Subcutaneous abdominal adipose tissue (tissue), 5 donors: Measurements from ENCODE around the gene GUCA1A.
A peak's percentile ranks its signal among the peaks of the same experiment; 100 is the strongest.
"Not testable (repeated sequence)": the region's sequence is repeated elsewhere in the genome, so short reads cannot be mapped to it uniquely, and the experiment has no call there.

Experiments
- H3K27ac ChIP-seq: one replicate; pipeline ENCODE4 v1.7.0; 2013; ENCODE audit warnings: low read depth, mild to moderate bottlenecking, inconsistent platforms, low read length, moderate library complexity
- H3K27me3 ChIP-seq, 5 donors: one replicate each; pipeline ENCODE4 v1.7.0; 2013; ENCODE audit warnings: low read length in 5 of 5, inconsistent platforms in 1 of 5; ENCODE audit not compliant: control insufficient read depth in 5 of 5, insufficient read depth in 4 of 5
- H3K36me3 ChIP-seq, 5 donors: one replicate each; pipeline ENCODE4 v1.7.0; 2013; ENCODE audit warnings: low read length in 5 of 5; ENCODE audit not compliant: control insufficient read depth in 5 of 5, insufficient read depth in 5 of 5
- H3K4me1 ChIP-seq, 5 donors: one replicate each; pipeline ENCODE4 v1.7.0; 2013; ENCODE audit warnings: low read length in 5 of 5, mild to moderate bottlenecking in 3 of 5, moderate library complexity in 1 of 5; ENCODE audit not compliant: control insufficient read depth in 5 of 5, insufficient read depth in 5 of 5
- H3K4me3 ChIP-seq, 5 donors: one replicate each; pipeline ENCODE4 v1.7.0; 2013; ENCODE audit warnings: low read length in 5 of 5, low read depth in 1 of 5
- H3K9ac ChIP-seq, 5 donors: one replicate each; pipeline ENCODE4 v1.7.0; 2013; ENCODE audit warnings: low read length in 5 of 5, mild to moderate bottlenecking in 4 of 5, moderate library complexity in 3 of 5
- H3K9me3 ChIP-seq, 5 donors: one replicate each; pipeline ENCODE4 v1.7.0; 2013; ENCODE audit warnings: low read length in 5 of 5; ENCODE audit not compliant: control insufficient read depth in 5 of 5
- donor health status: healthy.
- donor health status: healthy.
- donor health status: healthy.
- donor health status: healthy.
- donor health status: healthy.

Gene GUCA1A

GRCh38 chr6:42200035-42200434 is 26.9 kb downstream of the GUCA1A start:
- Histone ChIP-seq H3K4me3 (no peak overlapping the region), H3K4me1 (no peaks in the 10 kb centered on the region), H3K9ac (no peak overlapping the region), H3K27ac (no peak overlapping the region), H3K27me3 (no peaks in the 10 kb centered on the region), H3K9me3 (no peaks in the 10 kb centered on the region), H3K36me3 (peaks cover 0 to 11% (median 9%) of the 10 kb centered on the region in 5 donors)

GRCh38 chr6:42201382-42201781 is 28.2 kb downstream of the GUCA1A start:
- H3K27ac ChIP-seq, result no peak overlapping the region
- no peak overlapping the region for H3K9ac ChIP-seq
- peaks cover 0 to 15% (median 13%) of the 10 kb centered on the region in 5 donors for H3K36me3 ChIP-seq
- H3K27me3 ChIP-seq, result no peaks in the 10 kb centered on the region
- H3K4me3 ChIP-seq, result no peak overlapping the region
- H3K4me1 ChIP-seq, result no peaks in the 10 kb centered on the region
- H3K9me3 ChIP-seq, result no peaks in the 10 kb centered on the region

- not testable (repeated sequence) for H3K9me3 ChIP-seq, H3K4me1 ChIP-seq, H3K9ac ChIP-seq, H3K4me3 ChIP-seq, H3K27ac ChIP-seq, H3K27me3 ChIP-seq
- peaks cover 5 to 22% (median 18%) of the 10 kb centered on the region in 5 donors for H3K36me3 ChIP-seq
Observed at GRCh38 chr6:42202131-42202915, 29.2 kb downstream of the GUCA1A start.

GRCh38 chr6:42203183-42203582 is 30.0 kb downstream of the GUCA1A start:
- H3K9ac ChIP-seq, result no peak overlapping the region
- H3K27ac ChIP-seq, result no peak overlapping the region
- H3K4me1 ChIP-seq, result no peaks in the 10 kb centered on the region
- H3K9me3 ChIP-seq, result no peaks in the 10 kb centered on the region
- H3K36me3 ChIP-seq, result peaks cover 12 to 30% (median 23%) of the 10 kb centered on the region in 5 donors
- no peaks in the 10 kb centered on the region for H3K27me3 ChIP-seq
- no peak overlapping the region for H3K4me3 ChIP-seq

GRCh38 chr6:42204768-42205282 is 31.7 kb downstream of the GUCA1A start:
- Histone ChIP-seq H3K27ac (no peak overlapping the region), H3K36me3 (peaks cover 16 to 47% (median 39%) of the 10 kb centered on the region in 5 donors), H3K27me3 (no peaks in the 10 kb centered on the region), H3K9ac (no peak overlapping the region), H3K4me1 (no peaks in the 10 kb centered on the region), H3K9me3 (no peaks in the 10 kb centered on the region), H3K4me3 (no peak overlapping the region)

GRCh38 chr6:42207559-42207958 is 34.4 kb downstream of the GUCA1A start:
- H3K4me3 ChIP-seq, H3K9ac ChIP-seq, H3K4me1 ChIP-seq, H3K27ac ChIP-seq, H3K27me3 ChIP-seq, H3K9me3 ChIP-seq: not testable (repeated sequence)
- peaks cover 32 to 69% (median 60%) of the 10 kb centered on the region in 5 donors for H3K36me3 ChIP-seq

GRCh38 chr6:42210551-42210950 is 37.4 kb downstream of the GUCA1A start:
- H3K36me3 ChIP-seq, result peaks cover 44 to 75% (median 61%) of the 10 kb centered on the region in 5 donors

GRCh38 chr6:42211726-42212125 is 38.6 kb downstream of the GUCA1A start:
- H3K36me3 ChIP-seq, result peaks cover 41 to 67% (median 55%) of the 10 kb centered on the region in 5 donors

More at GRCh38 chr6:42210551-42210950, 37.4 kb downstream of the GUCA1A start:
- no peak overlapping the region for H3K9ac ChIP-seq
- H3K4me1 ChIP-seq, result peaks cover 0 to 7% (median 2%) of the 10 kb centered on the region in 5 donors
- no peak overlapping the region for H3K27ac ChIP-seq
- no peaks in the 10 kb centered on the region for H3K9me3 ChIP-seq
- H3K4me3 ChIP-seq, result no peak overlapping the region
- no peaks in the 10 kb centered on the region for H3K27me3 ChIP-seq

GRCh38 chr6:42212442-42212841 is 39.3 kb downstream of the GUCA1A start:
- Histone ChIP-seq H3K27me3 (no peaks in the 10 kb centered on the region), H3K4me1 (peaks cover 0 to 18% (median 14%) of the 10 kb centered on the region in 5 donors), H3K27ac (no peak overlapping the region), H3K36me3 (peaks cover 38 to 62% (median 52%) of the 10 kb centered on the region in 5 donors), H3K4me3 (no peak overlapping the region), H3K9me3 (no peaks in the 10 kb centered on the region), H3K9ac (no peak overlapping the region)

More at GRCh38 chr6:42211726-42212125, 38.6 kb downstream of the GUCA1A start:
- no peaks in the 10 kb centered on the region for H3K9me3 ChIP-seq
- no peak overlapping the region for H3K27ac ChIP-seq
- H3K27me3 ChIP-seq, result no peaks in the 10 kb centered on the region
- H3K4me3 ChIP-seq, result no peak overlapping the region
- H3K4me1 ChIP-seq, result peaks cover 0 to 11% (median 8%) of the 10 kb centered on the region in 5 donors
- H3K9ac ChIP-seq, result no peak overlapping the region

- H3K27me3 ChIP-seq, H3K27ac ChIP-seq, H3K9me3 ChIP-seq: not testable (repeated sequence)
- Histone ChIP-seq H3K36me3 (peaks cover 17 to 25% (median 18%) of the 10 kb centered on the region in 5 donors), H3K9ac (peak overlapping the region in 3 of 5 donors; percentile 95 to 98 (median 96)), H3K4me1 (peaks cover 0 to 21% (median 15%) of the 10 kb centered on the region in 5 donors), H3K4me3 (peak overlapping the region in 4 of 5 donors; percentile 46 to 98 (median 90))
Observed at GRCh38 chr6:42216495-42216894, 43.3 kb downstream of the GUCA1A start.
